ENCODE measurements around the gene PRSS38.

DNA sequence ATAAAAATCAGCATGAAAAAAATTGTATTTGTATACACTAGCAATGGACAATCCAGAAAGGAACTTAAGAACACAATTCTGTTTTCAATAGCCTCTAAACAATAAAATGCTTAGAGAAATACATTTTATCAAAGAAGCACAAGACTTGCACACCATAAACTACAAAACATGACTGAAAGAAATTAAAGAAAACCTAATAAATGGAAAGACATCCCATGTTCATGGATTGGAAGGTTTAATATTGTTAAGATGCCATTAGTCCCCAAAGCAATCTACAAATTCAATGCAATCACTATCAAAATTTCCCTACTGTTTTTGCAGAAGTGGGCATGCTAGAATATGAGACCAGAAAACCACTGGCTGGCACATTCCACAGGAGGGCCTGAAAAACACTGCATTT lies 49.4 kb downstream of the PRSS38 start:
- no peak for TF ChIP-seq CTCF (IDR thresholded peaks at IDR 0.05)
- TF ChIP-seq POLR2AphosphoS5 (IDR thresholded peaks at IDR 0.05; ENCODE audit: low read depth, low read length) = no peak
- TF ChIP-seq SIN3A (IDR thresholded peaks at IDR 0.05; ENCODE audit: borderline replicate concordance, insufficient read depth, low read depth, low read length) = no peak
